Naive thymus-derived CD4-positive, alpha-beta T cell (primary cell): ENCODE data around the gene KCNQ5. TPM values are rescaled to one million over a fixed set of nuclear protein-coding genes. Genes with fewer than 3 reads are reported as not detected.
"Not testable (repeated sequence)": the region's sequence is repeated elsewhere in the genome, so short reads cannot be mapped to it uniquely, and the experiment has no call there.

Source experiments
- ATAC-seq: fragments of 150-1000 bp; cut with Tn5 transposase; 2 replicates; pipeline ENCODE4 v1.10.0; 2021; ENCODE audit warnings: mild to moderate bottlenecking, moderate library complexity
- CTCF ChIA-PET: fragments of 350-600 bp; sonication (Branson Sonifier 250); formaldehyde crosslinking; loops from one replicate; lab custom pipeline; 2021; ENCODE audit warnings: antibody characterized with exemption; lab: Charles Lee
- POLR2A ChIA-PET: fragments of 350-600 bp; sonication (Branson Sonifier 250); formaldehyde crosslinking; loops from one replicate; lab custom pipeline; 2021; ENCODE audit warnings: antibody characterized with exemption, inconsistent platforms; lab: Charles Lee
- DNase-seq, 9 donors: peaks; one replicate each; pipeline versions ENCODE4 v3.0.0 to v3.0.0-alpha.2; 2020 to 2022; ENCODE audit warnings: mixed read lengths in 1 of 9
- H3K27ac ChIP-seq: one replicate; pipeline ENCODE4 v1.7.0; 2013; ENCODE audit warnings: mild to moderate bottlenecking, low read depth, low read length, moderate library complexity
- H3K27me3 ChIP-seq, 2 donors: one replicate each; pipeline ENCODE4 v1.7.0; 2013; ENCODE audit warnings: low read length in 2 of 2, mild to moderate bottlenecking in 2 of 2, moderate library complexity in 2 of 2; ENCODE audit not compliant: control insufficient read depth in 2 of 2, insufficient read depth in 2 of 2
- H3K36me3 ChIP-seq, 3 experiments: 1 replicate in 2 of 3; 2 replicates in 1 of 3; pipeline ENCODE4 v1.7.0; 2013; ENCODE audit warnings: low read length in 3 of 3, mild to moderate bottlenecking in 3 of 3, moderate library complexity in 1 of 3; ENCODE audit not compliant: insufficient read depth in 3 of 3, control insufficient read depth in 2 of 3
- H3K4me1 ChIP-seq, 2 donors: one replicate each; pipeline ENCODE4 v1.7.0; 2013; ENCODE audit warnings: low read length in 2 of 2, mild to moderate bottlenecking in 2 of 2, moderate library complexity in 1 of 2; ENCODE audit not compliant: control insufficient read depth in 2 of 2, insufficient read depth in 2 of 2
- H3K4me3 ChIP-seq: 2 replicates; pipeline ENCODE4 v1.7.0; 2013; ENCODE audit warnings: mild to moderate bottlenecking, low read length
- H3K9me3 ChIP-seq, 3 experiments: 1 replicate in 2 of 3; 2 replicates in 1 of 3; pipeline ENCODE4 v1.7.0; 2013; ENCODE audit warnings: low read length in 3 of 3; ENCODE audit not compliant: control insufficient read depth in 2 of 3
- H3K27ac Mint-ChIP-seq, 9 donors: one replicate each; pipeline ENCODE4 v1.8.0; 2020 to 2022; ENCODE audit warnings: mixed read lengths in 9 of 9, mild to moderate bottlenecking in 8 of 9, moderate library complexity in 5 of 9, inconsistent platforms in 2 of 9
- H3K27me3 Mint-ChIP-seq, 5 donors: one replicate each; pipeline ENCODE4 v1.8.0; 2021 to 2022; ENCODE audit warnings: mixed read lengths in 5 of 5, mild to moderate bottlenecking in 1 of 5
- H3K36me3 Mint-ChIP-seq, 5 donors: one replicate each; pipeline ENCODE4 v1.8.0; 2020 to 2022; ENCODE audit warnings: mixed read lengths in 5 of 5, mild to moderate bottlenecking in 3 of 5, inconsistent platforms in 1 of 5
- H3K4me1 Mint-ChIP-seq, 7 donors: one replicate each; pipeline ENCODE4 v1.8.0; 2020 to 2022; ENCODE audit warnings: mixed read lengths in 7 of 7, mild to moderate bottlenecking in 3 of 7, inconsistent platforms in 1 of 7
- H3K4me3 Mint-ChIP-seq, 10 donors: one replicate each; pipeline ENCODE4 v1.8.0; 2020 to 2022; ENCODE audit warnings: mild to moderate bottlenecking in 10 of 10, mixed read lengths in 10 of 10, moderate library complexity in 6 of 10, inconsistent platforms in 2 of 10
- H3K9me3 Mint-ChIP-seq, 11 donors: one replicate each; pipeline ENCODE4 v1.8.0; 2020 to 2022; ENCODE audit warnings: mixed read lengths in 11 of 11, mild to moderate bottlenecking in 4 of 11, inconsistent platforms in 1 of 11, moderate library complexity in 1 of 11
- intact Hi-C, 2 donors: fragments of 100-400 bp; cut with micrococcal nuclease; formaldehyde crosslinking; loops; one replicate each; pipeline ENCODE4 v1.15.1; 2023
- polyA plus RNA-seq, 2 donors: library from polyadenylated mRNA; unstranded; fragments of 300-500 nt; fragmentation: Illumina TruSeq; gene quantifications; one replicate each; pipeline ENCODE4 v1.2.3, GENCODE V29; 2021
- total RNA-seq, 6 experiments: library from RNA in 5 of 6; stranded (reverse) in 5 of 6; gene quantifications; 1 replicate in 5 of 6; 2 replicates in 1 of 6; pipeline ENCODE4 v1.2.3 and lab custom pipeline; 2021 to 2026

The KCNQ5 gene
- total and polyA plus RNA-seq, 7 experiments from 2014 or later: 2.3 to 18.3 (median 7.2) TPM

DNA sequence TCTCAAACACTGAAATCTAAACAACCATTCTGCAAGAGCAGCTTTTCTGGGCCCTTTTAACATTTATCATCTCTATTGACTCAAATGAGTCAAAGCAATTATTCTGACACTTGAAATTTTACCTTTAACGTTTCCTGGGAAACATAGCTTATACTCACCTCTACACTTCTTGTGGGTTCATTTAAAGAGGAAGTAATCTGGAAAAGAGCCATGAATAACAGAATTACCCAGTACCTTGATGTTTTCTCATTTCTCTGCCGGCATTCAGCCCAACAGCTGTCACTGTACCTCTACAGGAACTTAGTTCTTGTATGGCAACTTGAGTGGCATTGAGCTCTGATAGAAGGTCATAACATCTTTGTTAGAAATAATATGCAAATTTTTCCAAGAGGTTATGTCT, 272.2 kb downstream of the KCNQ5 start:
- no peaks in the 10 kb centered on the region for H3K27me3 ChIP-seq
- POLR2A ChIA-PET: no interaction called here
- DNase-seq (no peak), ATAC-seq (no peak)
- Mint-ChIP-seq H3K4me3 (no peak overlapping the region), H3K9me3 (peaks cover 0 to 29% (median 14%) of the 10 kb centered on the region in 11 donors), H3K4me1 (peaks cover 0 to 3% (median 0%) of the 10 kb centered on the region in 7 donors), H3K36me3 (peaks cover 0 to 25% (median 15%) of the 10 kb centered on the region in 5 donors), H3K27me3 (no peaks in the 10 kb centered on the region), H3K27ac (no peak overlapping the region)
- intact Hi-C loops: no loop called here
- H3K4me3 ChIP-seq: no peak overlapping the region
- H3K36me3 ChIP-seq: no peaks in the 10 kb centered on the region
- H3K4me1 ChIP-seq: no peaks in the 10 kb centered on the region
- CTCF ChIA-PET: interaction anchor here (0.5 kb wide), 1 partner anchor 224 kb away, joined by 3 read pairs; no protein-coding TSS in a partner anchor
- H3K9me3 ChIP-seq: peaks cover 0 to 4% (median 0%) of the 10 kb centered on the region in 3 experiments
- no peak overlapping the region for H3K27ac ChIP-seq

DNA sequence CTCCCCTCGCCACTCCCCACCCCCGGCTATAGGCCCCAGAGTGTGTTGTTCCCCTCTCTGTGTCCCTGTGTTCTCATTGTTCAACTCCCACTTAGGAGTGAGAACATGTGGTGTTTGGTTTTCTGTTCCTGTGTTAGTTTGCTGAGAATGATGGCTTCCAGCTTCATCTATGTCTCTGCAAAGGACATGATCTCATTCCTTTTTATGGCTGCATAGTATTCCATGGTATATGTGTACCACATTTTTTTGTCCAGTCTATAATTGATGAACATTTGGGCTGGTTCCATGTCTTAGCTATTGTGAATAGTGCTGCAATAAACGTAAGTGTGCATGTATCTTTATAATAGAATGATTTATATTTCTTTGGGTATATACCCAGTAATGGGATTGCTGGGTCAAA, 276.4 kb downstream of the KCNQ5 start:
- H3K27ac Mint-ChIP-seq: peak overlapping the region in 1 of 9 donors; percentile 26
- DNase-seq, H3K4me3 Mint-ChIP-seq, H3K9me3 ChIP-seq, POLR2A ChIA-PET, H3K4me1 ChIP-seq, H3K27me3 Mint-ChIP-seq, CTCF ChIA-PET, H3K36me3 ChIP-seq, H3K27ac ChIP-seq, H3K27me3 ChIP-seq, ATAC-seq, H3K4me3 ChIP-seq, intact Hi-C loops: not testable (repeated sequence)
- peaks cover 0 to 15% (median 3%) of the 10 kb centered on the region in 7 donors for H3K4me1 Mint-ChIP-seq
- H3K36me3 Mint-ChIP-seq: peaks cover 0 to 36% (median 32%) of the 10 kb centered on the region in 5 donors
- peaks cover 4 to 49% (median 18%) of the 10 kb centered on the region in 11 donors for H3K9me3 Mint-ChIP-seq

DNA sequence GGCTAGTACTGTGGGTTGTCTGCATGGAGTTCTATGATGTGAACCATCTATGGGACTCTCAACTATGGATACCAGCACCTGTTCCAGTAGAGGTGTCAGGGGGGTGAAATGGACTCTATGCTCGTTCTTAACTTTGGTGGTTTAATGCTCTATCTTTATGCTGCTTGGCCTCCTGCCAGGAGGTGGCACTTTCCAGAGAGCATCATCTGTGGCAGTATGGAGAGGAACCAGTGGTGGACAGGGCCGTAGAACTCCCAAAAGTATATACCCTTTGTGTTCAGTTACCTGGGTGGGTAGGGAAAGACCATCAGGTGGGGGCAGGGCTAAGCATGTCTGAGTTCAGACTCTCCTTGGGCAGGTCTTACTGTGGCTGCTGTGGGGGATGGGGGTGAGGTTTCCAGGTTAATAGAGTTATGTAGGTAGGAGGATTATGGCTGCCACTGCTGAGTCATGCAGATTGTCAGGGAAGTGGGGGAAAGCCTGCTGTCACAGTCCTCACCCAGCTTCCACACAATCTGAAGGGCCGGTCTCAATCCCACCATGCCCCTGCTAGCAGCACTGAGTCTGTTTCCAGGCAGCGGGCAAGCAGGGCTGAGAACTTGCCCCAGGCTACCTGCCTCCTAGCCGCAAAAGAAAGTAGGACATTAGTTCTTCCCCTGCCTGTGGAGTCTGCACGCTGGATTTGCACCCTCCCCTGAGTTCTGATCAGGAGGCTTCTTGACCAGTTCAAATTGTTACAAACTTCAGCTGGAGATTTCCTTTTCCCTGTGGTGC, 284.0 kb downstream of the KCNQ5 start:
- ChIA-PET POLR2A (no interaction called here), CTCF (no interaction called here)
- Mint-ChIP-seq H3K4me1 (peaks cover 0 to 37% (median 8%) of the 10 kb centered on the region in 7 donors), H3K4me3 (no peak overlapping the region), H3K27ac (no peak overlapping the region), H3K27me3 (no peaks in the 10 kb centered on the region), H3K36me3 (peaks cover 0 to 16% (median 4%) of the 10 kb centered on the region in 5 donors), H3K9me3 (peaks cover 0 to 11% (median 3%) of the 10 kb centered on the region in 11 donors)
- intact Hi-C loops: no loop called here
- Histone ChIP-seq H3K4me3 (no peak overlapping the region), H3K9me3 (no peaks in the 10 kb centered on the region), H3K27me3 (no peaks in the 10 kb centered on the region), H3K27ac (no peak overlapping the region), H3K36me3 (no peaks in the 10 kb centered on the region), H3K4me1 (no peaks in the 10 kb centered on the region)
- ATAC-seq: no peak
- DNase-seq: no peak

GRCh38 chr6:72911463-72912155, 289.7 kb downstream of the KCNQ5 start:
- Mint-ChIP-seq H3K27ac (no peak overlapping the region), H3K36me3 (peaks cover 0 to 5% (median 0%) of the 10 kb centered on the region in 5 donors), H3K9me3 (no peaks in the 10 kb centered on the region), H3K4me1 (peaks cover 0 to 17% (median 5%) of the 10 kb centered on the region in 7 donors), H3K27me3 (no peaks in the 10 kb centered on the region), H3K4me3 (no peak overlapping the region)
- Histone ChIP-seq H3K27me3 (no peaks in the 10 kb centered on the region), H3K9me3 (no peaks in the 10 kb centered on the region), H3K4me3 (no peak overlapping the region), H3K36me3 (no peaks in the 10 kb centered on the region), H3K27ac (no peak overlapping the region), H3K4me1 (no peaks in the 10 kb centered on the region)
- POLR2A ChIA-PET: no interaction called here
- DNase-seq: no peak
- intact Hi-C loops: no loop called here
- no peak for ATAC-seq
- CTCF ChIA-PET: no interaction called here

- no peaks in the 10 kb centered on the region for H3K36me3 ChIP-seq
- no peak for ATAC-seq
- Mint-ChIP-seq H3K4me1 (peaks cover 0 to 14% (median 5%) of the 10 kb centered on the region in 7 donors), H3K36me3 (peaks cover 0 to 5% (median 0%) of the 10 kb centered on the region in 5 donors), H3K9me3 (no peaks in the 10 kb centered on the region), H3K27me3 (no peaks in the 10 kb centered on the region), H3K4me3 (no peak overlapping the region), H3K27ac (no peak overlapping the region)
- intact Hi-C loops: no loop called here
- CTCF ChIA-PET: no interaction called here
- H3K27ac ChIP-seq: no peak overlapping the region
- POLR2A ChIA-PET: no interaction called here
- no peak overlapping the region for H3K4me3 ChIP-seq
- H3K27me3 ChIP-seq: no peaks in the 10 kb centered on the region
- H3K9me3 ChIP-seq: no peaks in the 10 kb centered on the region
- H3K4me1 ChIP-seq: no peaks in the 10 kb centered on the region
- DNase-seq: no peak
Observed at GRCh38 chr6:72913797-72914196, 291.9 kb downstream of the KCNQ5 start.

GRCh38 chr6:72916298-72916697, 294.4 kb downstream of the KCNQ5 start:
- POLR2A ChIA-PET: no interaction called here
- intact Hi-C loops: no loop called here
- CTCF ChIA-PET: no interaction called here
- ATAC-seq: no peak
- Histone ChIP-seq H3K9me3 (no peaks in the 10 kb centered on the region), H3K27me3 (no peaks in the 10 kb centered on the region), H3K4me3 (no peak overlapping the region), H3K27ac (no peak overlapping the region), H3K36me3 (no peaks in the 10 kb centered on the region), H3K4me1 (no peaks in the 10 kb centered on the region)
- Mint-ChIP-seq H3K36me3 (peaks cover 0 to 5% (median 0%) of the 10 kb centered on the region in 5 donors), H3K27me3 (no peaks in the 10 kb centered on the region), H3K27ac (no peak overlapping the region), H3K4me1 (peaks cover 0 to 12% (median 2%) of the 10 kb centered on the region in 7 donors), H3K9me3 (no peaks in the 10 kb centered on the region), H3K4me3 (no peak overlapping the region)
- DNase-seq: no peak
